GM12873 (cell line): ENCODE results near the gene PPP6R2.

Experiments used
- TF ChIP-seq, protein P1 (sequence below): IDR thresholded peaks from 2 replicates; pipeline ENCODE4 v1.5.1; 2012; ENCODE audit warnings: low read depth, mild to moderate bottlenecking, moderate library complexity, low read length, control low read depth; ENCODE audit not compliant: insufficient read depth; ENCODE audit errors: missing control alignments

The PPP6R2 gene

DNA sequence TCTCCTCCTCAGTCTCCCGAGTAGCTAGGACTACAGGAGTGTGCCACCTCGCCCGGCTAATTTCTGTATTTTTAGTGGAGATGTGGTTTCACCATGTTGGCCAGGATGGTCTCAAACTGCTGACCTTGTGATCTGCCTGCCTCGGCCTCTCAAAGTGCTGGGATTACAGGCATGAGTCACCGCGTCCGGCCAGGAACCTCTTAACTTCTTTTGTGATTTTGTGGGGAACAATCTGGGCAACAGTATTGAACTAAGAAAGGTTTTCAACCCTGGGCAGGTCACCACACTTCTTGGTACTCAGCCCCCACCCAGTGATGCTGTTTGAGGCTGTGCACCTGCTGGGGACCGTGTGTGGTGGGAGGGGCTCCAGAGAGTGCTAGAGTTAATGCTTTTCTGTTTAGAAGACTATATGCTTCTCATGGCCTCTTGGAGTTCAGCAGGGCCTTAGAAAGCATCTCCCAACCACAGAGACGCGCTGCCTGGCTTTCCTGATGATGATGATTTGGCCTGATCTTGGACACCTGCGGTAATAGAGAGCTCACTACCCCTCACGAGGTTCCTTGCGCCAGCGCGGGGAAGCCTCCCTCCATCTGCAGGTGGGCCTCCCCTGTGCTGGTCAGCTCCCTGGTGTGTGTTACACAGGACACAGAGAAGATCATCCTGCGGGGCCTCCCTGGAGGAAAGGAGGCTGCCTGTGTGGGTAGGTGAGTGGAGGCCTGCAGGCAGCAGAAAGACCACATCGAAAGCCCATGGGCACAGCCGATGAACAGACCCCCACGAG lies 17.5 kb upstream of the PPP6R2 start:
- TF ChIP-seq, protein P1, sequence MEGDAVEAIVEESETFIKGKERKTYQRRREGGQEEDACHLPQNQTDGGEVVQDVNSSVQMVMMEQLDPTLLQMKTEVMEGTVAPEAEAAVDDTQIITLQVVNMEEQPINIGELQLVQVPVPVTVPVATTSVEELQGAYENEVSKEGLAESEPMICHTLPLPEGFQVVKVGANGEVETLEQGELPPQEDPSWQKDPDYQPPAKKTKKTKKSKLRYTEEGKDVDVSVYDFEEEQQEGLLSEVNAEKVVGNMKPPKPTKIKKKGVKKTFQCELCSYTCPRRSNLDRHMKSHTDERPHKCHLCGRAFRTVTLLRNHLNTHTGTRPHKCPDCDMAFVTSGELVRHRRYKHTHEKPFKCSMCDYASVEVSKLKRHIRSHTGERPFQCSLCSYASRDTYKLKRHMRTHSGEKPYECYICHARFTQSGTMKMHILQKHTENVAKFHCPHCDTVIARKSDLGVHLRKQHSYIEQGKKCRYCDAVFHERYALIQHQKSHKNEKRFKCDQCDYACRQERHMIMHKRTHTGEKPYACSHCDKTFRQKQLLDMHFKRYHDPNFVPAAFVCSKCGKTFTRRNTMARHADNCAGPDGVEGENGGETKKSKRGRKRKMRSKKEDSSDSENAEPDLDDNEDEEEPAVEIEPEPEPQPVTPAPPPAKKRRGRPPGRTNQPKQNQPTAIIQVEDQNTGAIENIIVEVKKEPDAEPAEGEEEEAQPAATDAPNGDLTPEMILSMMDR = no peak

DNA sequence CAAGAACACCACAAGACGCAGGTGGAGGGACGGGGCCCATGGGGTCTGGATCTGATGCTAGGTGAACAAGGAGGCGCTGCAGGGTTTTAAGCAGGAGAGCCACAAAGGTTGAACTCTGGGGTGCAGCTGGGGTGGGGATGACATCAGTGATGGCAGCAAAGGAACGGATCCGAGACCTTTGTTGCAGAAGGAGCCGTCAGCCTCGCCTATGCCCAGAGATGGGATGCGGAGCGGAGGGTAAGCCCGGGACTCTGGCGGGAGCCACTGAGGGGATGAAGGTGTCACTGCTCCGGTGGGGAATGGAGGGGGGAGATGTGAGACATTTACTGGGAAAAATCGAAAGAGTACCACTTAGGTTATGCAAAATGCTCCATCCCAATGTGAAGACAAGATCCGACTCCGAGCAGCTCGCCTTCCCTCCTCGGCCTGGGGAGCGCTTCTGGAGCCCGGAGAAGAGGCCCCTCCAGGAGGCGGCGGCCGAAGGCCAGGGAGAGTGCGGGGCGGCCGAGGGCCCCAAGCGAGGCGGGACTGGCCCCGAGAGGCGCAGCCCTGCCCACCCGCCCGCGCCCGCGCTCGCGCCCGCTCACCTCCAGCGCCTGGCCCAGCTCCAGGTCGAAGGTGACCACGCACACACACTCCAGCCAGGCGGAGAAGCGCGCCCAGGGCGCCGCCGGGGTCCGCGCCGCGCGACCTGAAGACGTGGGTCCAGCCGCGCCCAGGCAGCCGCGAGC lies 16.7 kb upstream of the PPP6R2 start:
- TF ChIP-seq, protein P1 = no peak

DNA sequence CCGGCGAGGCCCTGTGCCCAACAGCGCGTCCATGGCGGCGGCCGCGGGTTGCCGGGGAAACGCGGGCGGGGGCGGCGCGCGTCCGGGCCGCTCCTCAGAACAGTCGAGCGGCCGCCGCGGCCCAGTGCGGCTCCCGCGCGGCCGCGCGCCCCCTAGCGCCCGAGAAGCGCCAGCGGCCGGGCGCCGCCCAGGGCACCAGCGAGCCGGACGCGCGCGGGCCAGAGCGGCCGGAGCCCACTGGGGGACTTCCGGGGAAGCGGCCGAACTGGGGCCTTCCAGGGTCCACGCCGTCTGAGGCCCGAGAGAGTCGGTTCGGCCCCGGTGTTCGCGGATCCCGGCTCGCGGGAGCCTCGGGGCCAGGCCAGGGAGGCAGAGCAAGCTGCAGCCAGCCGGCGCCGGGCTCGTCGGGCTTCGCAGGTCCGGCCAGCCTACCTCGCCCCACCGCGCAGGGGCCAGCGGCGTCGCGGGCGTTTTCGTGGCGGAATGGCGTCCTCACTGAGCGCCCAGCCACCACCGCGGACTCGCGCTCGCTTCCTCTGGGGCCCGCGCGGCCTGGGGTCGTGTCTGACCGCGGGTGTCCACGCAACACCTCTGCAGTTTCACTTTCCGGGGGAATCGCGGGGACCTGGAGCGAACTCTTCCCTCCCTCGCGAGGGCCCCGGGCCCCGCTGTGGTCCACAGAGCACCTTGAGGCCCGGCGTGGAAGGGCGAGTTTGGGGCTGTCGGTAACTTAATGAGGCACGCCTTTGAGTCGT lies 16.0 kb upstream of the PPP6R2 start, which contains the start of gene DENND6B:
TSS of gene DENND6B (minus strand) at position 57 of the 755 bp plus-strand sequence. CDS start at position 33, 24 bp downstream.
- TF ChIP-seq, protein P1 = peak; percentile 51

DNA sequence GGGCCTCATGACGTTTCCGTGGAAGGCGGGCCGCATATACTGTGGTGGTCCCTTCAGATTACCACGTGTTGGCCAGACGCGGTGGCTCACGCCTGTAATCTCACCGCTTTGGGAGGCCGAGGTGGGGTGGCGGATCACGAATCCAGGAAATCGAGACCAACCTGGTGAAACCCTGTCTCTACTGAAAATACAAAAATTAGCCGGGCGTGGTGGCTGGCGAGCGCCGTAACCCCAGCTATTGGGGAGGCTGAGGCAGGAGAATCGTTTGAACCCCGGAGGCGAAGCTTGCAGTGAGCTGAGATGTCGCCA lies 15.5 kb upstream of the PPP6R2 start:
- TF ChIP-seq, protein P1 = no peak

DNA sequence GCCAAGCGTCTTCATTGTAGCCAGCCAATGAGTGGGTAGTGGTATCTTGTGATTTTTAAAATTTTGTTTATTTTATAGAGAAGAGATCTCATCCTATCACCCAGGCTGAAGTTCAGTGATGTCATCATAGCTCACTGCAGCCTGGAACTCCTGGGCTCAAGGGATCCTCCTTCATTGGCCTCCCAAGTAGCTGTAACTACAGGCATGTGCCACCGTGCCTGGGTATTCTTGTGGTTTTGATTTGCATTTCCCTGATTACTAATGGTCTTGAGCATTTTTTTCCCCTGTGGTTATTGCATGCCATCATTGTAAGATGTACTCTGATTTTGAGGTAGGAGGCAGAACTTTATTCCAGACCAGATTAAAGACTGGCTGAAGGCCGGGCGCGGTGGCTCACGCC lies 13.9 kb upstream of the PPP6R2 start:
- TF ChIP-seq, protein P1 = no peak

DNA sequence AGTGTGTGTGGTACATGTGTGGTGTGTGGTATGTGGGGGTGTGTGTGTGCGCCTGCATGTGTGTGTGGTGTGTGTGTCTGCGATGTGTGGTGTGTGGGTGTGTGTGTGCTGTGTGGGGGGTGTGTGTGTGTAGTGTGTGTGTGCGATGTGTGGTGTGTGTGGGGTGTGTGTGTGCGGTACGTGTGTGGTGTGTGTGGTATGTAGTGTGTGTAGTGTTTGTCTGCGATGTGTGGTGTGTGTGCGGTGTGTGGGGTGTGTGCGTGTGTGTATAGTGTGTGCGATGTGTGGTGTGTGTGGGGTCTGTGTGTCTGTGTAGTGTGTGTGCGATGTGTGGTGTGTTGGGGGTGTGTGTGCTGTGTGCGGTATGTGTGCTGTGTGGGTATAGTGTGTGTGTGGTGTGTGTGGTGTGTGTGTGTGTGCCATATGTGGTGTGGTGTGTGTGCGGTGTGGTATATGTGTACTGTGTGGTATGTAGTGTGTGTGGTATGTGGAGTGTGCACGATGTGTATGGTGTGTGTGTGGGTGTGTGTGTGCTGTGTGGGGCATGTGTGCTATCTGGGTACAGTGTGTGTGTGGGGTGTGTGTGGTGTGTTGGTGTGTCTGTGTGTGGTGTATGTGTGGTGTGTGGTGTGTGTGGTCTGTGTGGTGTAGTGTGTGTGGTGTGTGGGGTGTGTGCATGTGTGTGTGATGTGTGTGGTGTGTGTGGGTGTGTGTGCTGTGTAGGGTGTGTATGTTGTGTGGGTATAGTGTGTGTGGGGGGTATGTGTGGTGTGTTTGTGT lies 5.7 kb upstream of the PPP6R2 start:
- TF ChIP-seq, protein P1 = no peak

DNA sequence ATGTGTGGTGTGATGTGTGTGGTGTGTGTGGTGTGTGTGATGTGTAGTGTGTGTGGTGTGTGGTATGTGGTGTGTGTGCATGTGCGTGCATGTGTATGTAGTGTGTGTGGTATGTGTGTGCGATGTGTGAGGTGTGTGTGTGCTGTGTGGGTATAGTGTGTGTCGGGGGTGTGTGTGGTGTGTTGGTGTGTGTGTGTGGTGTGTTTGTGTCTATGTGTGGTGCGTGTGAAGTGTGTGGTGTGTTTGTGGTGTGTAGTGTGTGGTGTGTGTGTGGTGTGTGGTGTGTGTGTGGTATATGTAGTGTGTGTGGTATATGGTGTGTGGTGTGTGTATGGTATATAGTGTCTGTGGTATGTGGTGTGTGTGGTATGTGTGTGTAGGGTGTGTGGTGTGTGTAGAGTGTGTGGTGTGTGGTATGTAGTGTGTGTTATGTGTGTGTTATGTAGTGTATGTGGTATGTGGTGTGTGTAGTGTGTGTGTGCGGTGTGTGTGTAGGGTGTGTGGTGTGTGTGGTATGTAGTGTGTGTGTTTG lies 5.0 kb upstream of the PPP6R2 start:
- TF ChIP-seq, protein P1 = no peak
